Rectal smooth muscle tissue (tissue), 1 donor: ENCODE results near the gene ACOX3.

ENCODE experiments used
- H3K27ac ChIP-seq: one replicate; pipeline ENCODE4 v1.7.0; 2013; ENCODE audit warnings: low read depth, low read length, inconsistent platforms
- H3K27me3 ChIP-seq: one replicate; pipeline ENCODE4 v1.7.0; 2013; ENCODE audit warnings: low read length; ENCODE audit not compliant: control insufficient read depth, insufficient read depth
- H3K36me3 ChIP-seq: one replicate; pipeline ENCODE4 v1.7.0; 2013; ENCODE audit warnings: low read length; ENCODE audit not compliant: control insufficient read depth, insufficient read depth
- H3K4me1 ChIP-seq: one replicate; pipeline ENCODE4 v1.7.0; 2013; ENCODE audit warnings: low read length; ENCODE audit not compliant: control insufficient read depth, insufficient read depth
- H3K4me3 ChIP-seq: one replicate; pipeline ENCODE4 v1.7.0; 2013; ENCODE audit warnings: low read length
- H3K9ac ChIP-seq: one replicate; pipeline ENCODE4 v1.7.0; 2013; ENCODE audit warnings: low read length

Gene ACOX3

DNA sequence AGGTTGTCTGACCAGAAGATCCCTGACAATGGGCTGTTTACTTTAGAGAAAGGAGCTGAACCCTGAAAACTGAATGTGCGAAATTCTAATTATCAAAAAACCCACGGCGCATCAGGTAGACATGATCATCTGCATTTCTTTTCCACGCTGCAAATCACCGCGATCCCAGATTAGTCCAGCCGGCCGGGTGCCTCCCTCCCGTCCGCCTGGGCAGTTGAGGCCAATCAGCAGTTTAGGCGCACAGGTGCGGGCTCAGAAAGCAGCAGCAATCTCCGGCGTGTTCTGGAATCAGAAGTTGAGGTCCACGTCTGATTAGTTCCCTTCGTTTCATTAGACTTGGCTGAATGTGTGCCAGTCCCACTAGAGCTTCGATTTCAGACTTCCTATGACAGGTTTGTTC, 73.9 kb downstream of the ACOX3 start:
- no peaks in the 10 kb centered on the region for H3K27me3 ChIP-seq
- H3K9ac ChIP-seq = no peak overlapping the region
- H3K4me1 ChIP-seq = peaks cover 8% of the 10 kb centered on the region
- H3K36me3 ChIP-seq = peaks cover 4% of the 10 kb centered on the region
- H3K27ac ChIP-seq = no peak overlapping the region
- H3K4me3 ChIP-seq = no peak overlapping the region

DNA sequence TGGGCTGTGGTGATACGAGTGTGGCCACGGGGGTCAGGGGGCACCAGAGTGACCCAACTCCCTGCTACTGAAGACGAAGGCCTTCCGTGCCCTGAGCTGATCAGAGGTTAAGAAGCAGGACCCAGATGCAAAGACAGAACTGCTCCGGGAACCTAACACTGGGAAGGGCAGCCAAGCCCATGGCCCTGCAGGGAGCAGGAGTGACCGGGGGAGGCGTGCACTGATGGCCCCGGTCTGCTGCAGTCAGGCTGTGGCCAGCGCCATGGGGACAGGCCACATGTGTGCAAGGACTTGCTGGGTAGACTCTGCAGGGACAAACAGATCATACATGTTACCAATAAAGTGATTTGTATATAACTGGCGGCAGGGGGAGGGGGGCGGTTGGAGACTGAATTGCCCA, 74.6 kb downstream of the ACOX3 start:
- no peak overlapping the region for H3K27ac ChIP-seq
- H3K36me3 ChIP-seq = peaks cover 4% of the 10 kb centered on the region
- H3K4me3 ChIP-seq = no peak overlapping the region
- H3K9ac ChIP-seq = no peak overlapping the region
- H3K4me1 ChIP-seq = peaks cover 6% of the 10 kb centered on the region
- no peaks in the 10 kb centered on the region for H3K27me3 ChIP-seq

DNA sequence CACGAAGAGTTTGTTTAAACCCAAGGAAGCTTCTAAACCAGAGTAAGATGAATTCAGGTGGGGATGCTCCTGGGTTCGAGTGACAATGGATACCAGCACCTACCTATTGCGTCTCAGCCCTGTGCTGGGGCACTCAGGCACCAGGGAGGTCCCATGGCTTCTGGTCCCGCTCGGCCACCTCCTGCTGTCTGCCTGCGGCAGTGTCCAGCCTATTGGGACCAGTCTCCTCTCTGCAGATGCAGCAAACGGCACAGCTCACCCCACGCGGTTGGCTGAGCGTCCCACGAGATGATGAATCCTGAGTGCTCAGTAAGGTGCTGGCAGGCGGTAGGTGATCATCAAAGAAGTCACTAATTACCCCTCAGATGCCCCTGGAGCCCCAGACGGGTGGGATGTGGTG, 75.2 kb downstream of the ACOX3 start:
- Histone ChIP-seq H3K27me3 (no peaks in the 10 kb centered on the region), H3K4me1 (peaks cover 3% of the 10 kb centered on the region), H3K9ac (no peak overlapping the region), H3K36me3 (peaks cover 4% of the 10 kb centered on the region), H3K4me3 (no peak overlapping the region), H3K27ac (no peak overlapping the region)

DNA sequence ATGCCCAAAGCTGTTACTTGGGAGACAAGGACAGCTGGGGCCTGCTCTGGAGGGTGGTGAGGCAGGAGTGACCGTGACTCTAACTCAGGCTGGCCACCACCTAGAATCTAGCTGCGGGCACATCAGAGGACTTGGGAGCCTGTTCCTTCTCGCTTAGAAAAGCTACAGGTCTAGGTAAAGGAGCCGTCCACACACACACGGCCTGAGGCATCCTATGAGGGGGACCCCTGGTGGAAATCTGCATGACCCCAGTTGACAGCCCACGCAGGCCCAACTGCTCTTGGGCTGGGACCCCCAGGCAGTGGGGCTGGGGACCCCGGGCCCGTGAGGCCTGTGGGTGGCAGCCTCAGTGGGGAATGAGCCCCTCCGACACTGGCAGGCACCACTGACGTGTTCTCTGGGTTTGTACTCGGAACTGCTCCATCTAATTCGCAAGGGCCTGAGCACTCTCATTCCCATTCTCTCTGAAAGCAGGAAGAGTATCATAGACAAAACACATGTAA, 75.6 kb downstream of the ACOX3 start:
- Histone ChIP-seq H3K4me3 (no peak overlapping the region), H3K4me1 (peaks cover 3% of the 10 kb centered on the region), H3K9ac (no peak overlapping the region), H3K27ac (no peak overlapping the region), H3K36me3 (peaks cover 4% of the 10 kb centered on the region), H3K27me3 (no peaks in the 10 kb centered on the region)

DNA sequence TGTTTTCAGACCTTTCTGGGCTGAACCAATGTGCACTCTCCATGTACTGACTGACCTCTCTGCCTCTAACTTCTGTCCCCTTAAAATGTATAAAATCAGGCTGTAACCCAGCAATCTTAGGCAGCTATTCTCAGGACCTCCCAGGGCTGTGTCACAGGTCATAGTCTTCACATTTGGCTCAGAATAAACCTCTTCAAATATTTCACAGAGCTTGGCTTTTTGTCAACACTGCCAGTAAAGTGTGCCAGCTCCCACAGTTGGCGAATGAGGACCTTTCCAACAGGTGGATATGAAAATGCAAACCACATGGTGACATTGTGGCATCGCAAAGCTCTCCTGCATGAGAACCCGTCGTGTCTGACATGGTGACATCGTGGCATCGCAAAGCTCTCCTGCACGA, 76.4 kb downstream of the ACOX3 start:
- H3K27ac ChIP-seq = no peak overlapping the region
- H3K36me3 ChIP-seq = peaks cover 4% of the 10 kb centered on the region
- no peak overlapping the region for H3K4me3 ChIP-seq

DNA sequence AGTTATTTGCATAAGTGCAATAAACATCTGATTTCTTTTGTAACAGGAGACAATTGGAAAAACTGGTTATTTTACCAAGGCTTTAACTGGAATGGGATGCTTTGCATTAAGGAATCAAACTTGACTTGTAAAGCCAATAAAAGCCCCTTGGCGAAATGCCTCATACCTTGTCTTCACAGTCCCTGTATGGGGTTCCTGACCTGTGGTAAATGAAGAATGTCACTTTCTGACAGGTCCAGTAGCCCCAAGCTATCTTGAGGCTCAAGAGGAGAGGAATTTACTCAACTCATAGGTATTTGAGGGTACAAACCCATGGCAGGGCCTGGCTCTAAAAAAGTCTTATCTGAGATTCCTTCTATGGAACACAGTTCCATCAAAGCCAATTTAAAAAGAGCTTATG, 78.0 kb downstream of the ACOX3 start:
- no peak overlapping the region for H3K27ac ChIP-seq
- H3K36me3 ChIP-seq = peaks cover 4% of the 10 kb centered on the region
- no peak overlapping the region for H3K4me3 ChIP-seq
- no peak overlapping the region for H3K9ac ChIP-seq
- no peaks in the 10 kb centered on the region for H3K27me3 ChIP-seq
- peaks cover 3% of the 10 kb centered on the region for H3K4me1 ChIP-seq

More for the DNA sequence above, 76.4 kb downstream of the ACOX3 start:
- Histone ChIP-seq H3K9ac (no peak overlapping the region), H3K27me3 (no peaks in the 10 kb centered on the region), H3K4me1 (peaks cover 3% of the 10 kb centered on the region)

DNA sequence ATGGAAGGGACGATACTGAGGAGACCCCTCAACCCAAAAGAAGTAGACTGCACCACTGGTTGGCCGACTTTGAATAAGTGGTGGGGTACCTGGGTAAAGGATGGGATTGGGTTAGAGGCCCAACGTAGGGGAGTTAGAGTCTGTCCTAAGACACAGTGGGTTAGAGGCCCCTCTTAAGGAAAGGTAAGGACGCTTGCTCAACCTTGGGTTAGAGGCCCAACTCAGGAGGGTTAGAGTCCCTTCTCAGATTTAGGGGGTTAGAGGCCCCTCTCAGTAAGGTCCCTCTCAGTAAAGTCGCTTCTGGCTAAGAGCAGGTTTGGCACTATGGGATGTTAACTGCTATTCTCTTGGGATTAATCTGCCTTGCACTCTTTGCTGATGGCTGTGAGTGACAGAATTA, 81.3 kb downstream of the ACOX3 start:
- peaks cover 17% of the 10 kb centered on the region for H3K4me1 ChIP-seq
- H3K27me3 ChIP-seq = no peaks in the 10 kb centered on the region
- H3K4me3 ChIP-seq = no peak overlapping the region
- H3K36me3 ChIP-seq = no peaks in the 10 kb centered on the region
- no peak overlapping the region for H3K27ac ChIP-seq
- no peak overlapping the region for H3K9ac ChIP-seq

DNA sequence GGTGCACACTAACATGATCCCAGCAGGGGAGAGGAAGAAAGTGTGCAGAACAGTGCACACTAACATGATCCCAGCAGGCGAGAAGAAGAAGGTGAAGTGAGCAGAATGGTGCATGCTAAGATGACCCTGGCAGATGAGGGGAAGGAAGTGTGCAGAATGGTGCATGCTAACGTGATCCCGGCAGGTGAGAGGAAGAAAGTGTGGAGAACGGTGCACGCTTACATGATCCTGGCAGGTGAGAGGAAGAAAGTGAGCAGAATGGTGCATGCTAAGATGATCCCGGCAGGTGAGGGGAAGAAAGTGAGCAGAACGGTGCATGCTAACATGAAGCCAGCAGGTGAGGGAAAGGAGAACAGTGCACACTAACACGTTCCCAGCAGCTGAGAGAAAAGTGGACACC, 83.7 kb downstream of the ACOX3 start:
- no peaks in the 10 kb centered on the region for H3K27me3 ChIP-seq
- peaks cover 20% of the 10 kb centered on the region for H3K4me1 ChIP-seq
- no peak overlapping the region for H3K27ac ChIP-seq
- no peak overlapping the region for H3K9ac ChIP-seq
- H3K36me3 ChIP-seq = no peaks in the 10 kb centered on the region
- no peak overlapping the region for H3K4me3 ChIP-seq

DNA sequence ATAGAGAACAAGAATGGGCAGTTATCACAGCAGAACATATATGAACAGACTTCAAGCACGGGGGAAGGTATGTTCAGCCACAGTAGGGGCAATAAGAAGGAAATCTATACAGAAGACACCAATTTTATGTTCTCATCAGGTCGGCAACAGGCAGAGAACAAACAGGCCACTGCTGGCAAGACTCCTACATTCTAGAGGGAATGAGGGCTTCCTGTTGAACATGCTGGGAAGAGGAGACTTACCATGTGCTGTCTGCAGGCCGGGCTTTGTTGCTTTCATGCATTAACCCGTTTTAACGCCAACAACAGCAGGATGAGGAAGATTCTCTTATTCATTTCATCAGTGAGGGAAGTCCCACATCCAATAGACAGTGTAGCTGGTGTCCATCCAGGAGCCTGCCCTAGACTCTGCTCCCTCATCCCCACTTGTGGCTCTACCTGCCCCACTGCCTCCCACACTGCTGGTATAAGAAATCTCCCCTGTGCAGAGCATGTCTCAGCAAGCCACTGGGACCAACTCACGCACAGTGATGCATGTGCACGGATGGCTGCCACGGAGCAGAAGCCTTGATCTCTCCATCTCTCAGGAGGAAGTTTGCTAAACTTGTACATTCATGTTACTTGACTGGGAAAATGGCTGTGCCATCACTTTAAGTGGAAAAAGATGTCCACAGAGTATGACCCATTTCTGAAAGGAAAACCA, 84.5 kb downstream of the ACOX3 start:
- H3K27me3 ChIP-seq = no peaks in the 10 kb centered on the region
- no peak overlapping the region for H3K27ac ChIP-seq
- no peak overlapping the region for H3K4me3 ChIP-seq
- peaks cover 24% of the 10 kb centered on the region for H3K4me1 ChIP-seq
- H3K36me3 ChIP-seq = no peaks in the 10 kb centered on the region
- H3K9ac ChIP-seq = no peak overlapping the region

DNA sequence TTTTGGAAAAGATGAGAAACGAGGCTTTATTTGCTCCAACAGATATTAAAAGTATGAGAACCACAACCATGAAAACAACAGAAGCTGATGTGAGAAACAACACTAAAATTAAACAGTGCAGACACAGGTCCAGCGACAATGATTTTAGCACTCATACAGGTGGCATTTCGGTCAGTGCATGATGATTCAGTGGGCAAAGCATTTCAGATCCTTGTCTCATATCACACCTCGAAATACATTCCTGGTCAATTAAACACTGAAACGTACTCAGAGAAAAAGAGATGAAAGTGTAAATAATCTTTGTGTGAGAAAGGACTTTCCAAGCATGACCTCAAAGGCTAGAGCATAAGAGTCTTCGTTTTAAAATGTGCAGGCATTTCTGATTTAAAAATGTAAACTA, 85.2 kb downstream of the ACOX3 start:
- no peak overlapping the region for H3K4me3 ChIP-seq
- no peak overlapping the region for H3K27ac ChIP-seq
- no peak overlapping the region for H3K9ac ChIP-seq
- H3K36me3 ChIP-seq = no peaks in the 10 kb centered on the region
- no peaks in the 10 kb centered on the region for H3K27me3 ChIP-seq
- H3K4me1 ChIP-seq = peaks cover 24% of the 10 kb centered on the region

DNA sequence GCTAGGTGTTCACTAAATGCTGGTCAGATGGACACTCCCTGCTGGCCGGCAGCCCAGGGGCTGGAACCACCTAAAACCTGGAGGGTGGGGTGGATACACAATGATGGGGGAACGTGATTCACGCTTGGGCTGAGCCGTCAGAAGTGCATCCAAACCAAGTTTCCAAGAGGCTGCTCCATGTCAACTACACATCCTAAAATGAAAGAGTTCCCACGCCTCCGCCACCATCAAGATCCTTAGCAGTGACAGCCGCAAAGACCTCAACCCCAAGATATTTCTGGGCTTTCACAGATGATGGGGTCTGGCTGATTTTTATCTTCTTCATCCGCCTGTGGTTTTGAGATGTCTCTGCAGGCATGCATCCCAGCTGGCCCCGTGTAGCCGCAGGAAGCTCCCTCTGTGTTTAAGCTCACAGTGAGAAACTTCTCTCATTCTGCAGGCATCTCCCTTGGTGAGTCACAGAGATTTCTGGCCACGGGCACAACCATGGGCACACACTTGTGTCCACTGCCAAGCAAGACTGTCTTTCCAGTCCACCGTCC, 86.5 kb downstream of the ACOX3 start:
- H3K27ac ChIP-seq = no peak overlapping the region
- H3K4me3 ChIP-seq = no peak overlapping the region
- no peaks in the 10 kb centered on the region for H3K27me3 ChIP-seq
- H3K4me1 ChIP-seq = peaks cover 24% of the 10 kb centered on the region
- no peak overlapping the region for H3K9ac ChIP-seq
- no peaks in the 10 kb centered on the region for H3K36me3 ChIP-seq

DNA sequence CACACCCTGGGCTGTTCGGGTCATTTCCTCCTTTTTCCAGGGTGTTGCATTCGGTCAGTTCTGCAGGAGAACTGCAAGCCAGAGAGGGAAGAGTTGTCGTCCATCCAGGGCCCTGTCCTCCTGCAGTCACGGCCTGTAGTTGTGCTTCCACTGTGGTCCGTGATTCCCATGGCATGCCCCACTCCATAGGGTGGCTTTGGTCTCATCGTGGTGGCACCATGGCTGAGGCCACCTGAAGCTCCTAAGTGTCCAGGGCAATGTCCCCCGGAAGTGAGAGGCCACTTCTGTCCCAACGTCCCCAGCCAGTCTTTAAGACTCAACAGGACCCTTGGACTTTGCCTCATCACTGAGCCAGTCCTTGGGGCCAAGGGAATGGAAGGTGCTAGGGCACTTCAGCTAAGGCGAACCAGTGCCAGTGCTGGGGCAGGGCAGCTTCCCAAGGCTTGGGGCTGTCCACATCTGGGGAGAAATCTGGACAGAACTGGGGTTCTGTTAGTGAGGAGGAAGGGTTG, 87.3 kb downstream of the ACOX3 start:
- Histone ChIP-seq H3K4me3 (no peak overlapping the region), H3K27ac (no peak overlapping the region), H3K27me3 (no peaks in the 10 kb centered on the region), H3K9ac (no peak overlapping the region), H3K4me1 (peaks cover 24% of the 10 kb centered on the region), H3K36me3 (no peaks in the 10 kb centered on the region)
